ENCODE measurements around the gene RAB7A.

Gene RAB7A

DNA sequence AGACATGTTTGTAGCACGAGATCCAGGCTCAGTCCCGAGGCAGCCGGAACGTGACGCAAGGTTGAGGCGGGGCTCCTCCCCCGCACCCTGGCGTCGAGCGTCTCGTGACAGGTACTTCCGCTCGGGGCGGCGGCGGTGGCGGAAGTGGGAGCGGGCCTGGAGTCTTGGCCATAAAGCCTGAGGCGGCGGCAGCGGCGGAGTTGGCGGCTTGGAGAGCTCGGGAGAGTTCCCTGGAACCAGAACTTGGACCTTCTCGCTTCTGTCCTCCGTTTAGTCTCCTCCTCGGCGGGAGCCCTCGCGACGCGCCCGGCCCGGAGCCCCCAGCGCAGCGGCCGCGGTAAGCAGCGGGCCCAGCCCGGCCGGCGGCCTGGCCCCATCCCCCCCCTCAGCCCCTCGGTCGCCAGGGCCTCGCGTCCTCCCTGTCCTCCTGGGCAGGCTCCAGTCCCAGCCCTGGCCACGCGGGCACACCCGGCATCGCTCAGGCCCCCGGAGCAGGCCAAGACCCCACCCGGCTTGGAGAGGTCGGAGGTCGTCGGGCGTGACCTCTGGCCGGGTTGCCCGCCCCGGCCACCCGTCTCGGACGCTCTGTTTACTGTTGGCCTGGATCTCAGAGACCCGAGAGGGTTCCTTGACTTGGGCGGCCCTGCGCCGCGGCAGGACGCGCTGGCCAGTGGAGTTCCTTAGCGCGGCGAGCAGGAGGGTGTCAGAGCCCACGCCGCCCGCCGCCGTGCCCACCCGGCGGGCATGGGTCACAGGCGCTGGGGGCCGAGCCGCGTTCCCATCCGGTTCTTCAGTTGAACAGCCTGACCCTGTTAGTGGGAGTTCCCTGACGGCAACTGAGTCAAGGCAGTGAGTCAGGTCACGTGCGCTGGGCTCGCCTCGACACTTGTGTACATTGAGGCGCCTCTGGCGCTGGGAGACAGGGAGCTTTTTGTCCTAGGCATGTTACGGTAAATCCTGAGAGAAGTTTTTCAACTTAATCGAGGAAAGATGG lies at the start of gene RAB7A:
RAB7A (plus strand) TSS at position 161 of the 994 bp plus-strand sequence. CDS start 69,185 bp downstream, outside the sequence.
- DNase-seq (ENCODE audit: low read depth in 2 of 3, low spot score in 1 of 3): peak; percentile 93 to 97 (median 96)

DNA sequence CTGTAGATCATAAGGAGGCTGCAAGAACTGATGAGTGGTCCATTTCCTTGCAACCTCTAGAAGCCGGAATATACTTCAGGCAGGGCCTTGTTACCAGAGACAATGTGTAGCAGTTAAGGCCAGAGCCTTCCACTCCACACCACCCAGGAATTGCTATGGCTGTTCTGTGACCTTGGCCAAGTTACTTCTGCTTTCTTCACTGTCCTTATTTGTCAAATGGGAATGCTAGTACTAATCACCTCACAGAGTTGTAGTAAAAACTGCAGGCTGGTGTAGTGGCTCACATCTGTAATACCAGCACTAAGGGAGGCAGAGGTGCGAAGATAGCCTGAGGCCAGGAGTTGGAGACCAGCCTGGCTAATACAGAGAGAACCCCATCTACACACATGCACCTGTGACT lies 46.6 kb upstream of the RAB7A start:
- DNase-seq (ENCODE audit: low read depth in 2 of 3, low spot score in 1 of 3): no peak

DNA sequence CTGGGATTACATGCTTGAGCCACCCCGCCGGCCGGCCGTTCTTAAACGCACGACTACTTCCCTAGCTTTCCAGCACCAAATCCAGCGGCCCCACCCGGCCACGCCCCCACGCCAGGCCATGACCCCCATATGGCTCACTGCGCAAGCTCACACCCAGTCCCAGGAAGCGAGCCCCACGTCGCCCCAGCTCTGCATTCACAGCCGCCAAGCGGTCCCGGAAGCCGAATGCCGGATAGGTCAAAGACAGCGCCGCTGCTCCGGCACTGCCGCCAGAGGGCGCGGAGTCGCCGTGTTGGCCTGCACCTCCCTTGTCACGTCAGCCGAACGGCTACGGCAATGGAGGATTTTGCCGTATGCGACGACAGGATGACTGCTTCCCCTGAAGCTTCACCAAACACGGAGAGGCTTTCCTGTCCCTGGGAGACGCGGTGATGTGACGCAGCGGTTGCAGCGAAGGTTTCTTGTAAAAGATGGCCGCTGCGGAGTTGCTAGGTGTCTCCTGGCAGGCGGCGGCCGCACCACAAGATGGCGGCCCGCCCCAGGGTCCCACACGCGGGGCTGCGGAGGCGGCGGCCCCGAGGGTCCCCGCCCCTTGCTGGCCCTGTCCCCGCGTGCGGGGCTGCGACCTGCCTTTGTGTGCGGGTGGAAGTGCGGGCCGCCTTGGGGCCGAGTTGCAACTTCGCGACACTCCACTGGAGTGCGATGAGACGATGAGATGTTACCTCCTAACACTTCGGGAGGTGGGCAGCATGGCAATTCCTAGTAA lies 45.2 kb upstream of the RAB7A start:
- DNase-seq (ENCODE audit: low read depth in 2 of 3, low spot score in 1 of 3): peak; percentile 94 to 100 (median 96)

DNA sequence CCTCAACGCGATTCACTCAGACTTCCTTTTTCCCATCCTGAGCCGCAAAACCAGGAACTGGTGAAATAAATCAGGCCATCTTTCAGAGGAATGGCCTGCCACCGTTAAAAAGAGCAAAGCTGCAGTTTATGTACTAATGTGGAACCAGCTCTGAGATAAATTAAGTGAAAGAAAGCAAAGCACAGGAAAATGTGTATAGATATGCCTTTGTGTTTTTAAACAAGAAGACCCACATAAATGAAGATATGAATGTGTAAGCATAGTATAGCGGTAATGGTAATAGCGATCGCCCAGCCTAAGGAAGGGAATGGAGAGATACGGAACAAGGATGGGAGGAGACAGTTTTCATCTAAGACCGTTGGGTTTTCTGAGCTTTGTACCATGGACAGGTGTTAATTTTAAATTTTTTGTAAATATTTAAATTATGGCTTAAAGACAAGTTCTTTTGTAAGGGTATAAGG lies 44.6 kb upstream of the RAB7A start:
- DNase-seq (ENCODE audit: low read depth in 2 of 3, low spot score in 1 of 3): peak in 1 of 3 donors; percentile 13

DNA sequence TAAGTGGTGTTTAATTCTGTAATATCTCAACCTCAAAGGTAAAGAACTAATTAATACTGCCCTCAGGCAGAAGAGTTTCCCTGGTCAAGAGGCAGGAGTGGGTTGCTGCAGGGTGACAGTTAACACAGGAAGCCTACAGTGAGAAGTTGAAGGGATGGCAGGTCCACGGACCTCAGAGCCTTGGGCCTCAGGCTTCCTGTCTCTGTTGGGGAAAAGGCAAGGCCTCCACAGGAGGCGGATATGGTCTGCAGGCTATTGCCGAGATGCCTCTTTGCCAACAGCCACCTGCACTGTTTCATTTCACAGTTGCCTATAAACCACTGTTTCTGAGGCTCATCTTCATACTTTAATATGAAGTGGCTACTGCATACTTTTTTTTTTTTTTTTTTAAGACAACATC lies 42.0 kb upstream of the RAB7A start:
- no peak for DNase-seq (ENCODE audit: low read depth in 2 of 3, low spot score in 1 of 3)

DNA sequence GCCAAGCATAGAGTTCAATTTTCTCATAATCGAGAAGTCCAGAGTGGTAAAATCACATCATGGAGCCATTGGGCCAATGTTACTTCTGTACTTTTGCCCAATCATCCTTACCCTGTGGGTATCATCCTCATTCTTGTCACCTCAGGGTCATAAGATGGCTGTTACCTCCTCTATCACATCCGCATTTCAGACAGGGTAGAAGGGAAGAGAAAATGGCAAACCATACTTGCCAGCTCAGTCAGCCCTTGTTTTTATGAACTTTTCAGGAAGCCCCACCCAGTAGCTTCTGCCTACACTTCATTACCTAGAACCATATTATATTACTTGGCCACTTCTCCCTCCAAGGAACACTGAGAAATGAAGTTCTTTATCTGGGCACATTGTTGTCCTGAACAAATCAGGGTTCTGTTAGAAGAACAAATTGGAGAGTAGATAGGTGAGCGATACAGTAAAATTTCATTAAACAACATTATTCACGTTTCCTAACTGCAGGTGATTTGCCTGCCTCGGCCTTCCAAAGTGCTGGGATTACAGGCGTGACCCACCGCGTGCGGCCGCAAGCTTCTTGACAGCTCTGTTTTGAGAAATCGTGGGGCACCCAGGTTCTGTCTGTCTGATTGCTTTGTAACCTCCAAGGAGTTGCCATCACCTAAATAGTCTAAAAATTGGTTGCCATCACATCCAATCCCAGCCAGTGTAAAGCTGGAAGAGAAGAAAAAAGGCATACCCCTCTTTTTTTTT lies 40.8 kb upstream of the RAB7A start:
- no peak for DNase-seq (ENCODE audit: low read depth in 2 of 3, low spot score in 1 of 3)

DNA sequence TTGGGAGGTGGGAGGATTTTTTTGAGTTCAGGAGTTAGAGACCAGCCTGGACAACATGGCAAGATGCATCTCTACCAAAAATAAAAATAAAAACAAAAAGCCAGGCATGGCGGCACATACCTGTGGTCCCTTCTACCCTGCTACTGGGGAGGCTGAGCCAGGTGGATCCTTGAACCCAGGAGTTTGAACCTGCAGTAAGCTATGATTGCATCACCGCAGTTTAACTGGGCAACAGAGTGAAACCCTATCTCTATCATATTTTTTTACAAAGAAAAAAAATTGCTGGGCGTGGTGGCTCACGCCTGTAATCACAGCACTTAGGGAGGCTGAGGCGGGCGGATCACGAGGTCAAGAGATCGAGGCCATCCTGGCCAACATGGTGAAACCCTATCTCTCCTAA lies 39.5 kb upstream of the RAB7A start:
- DNase-seq (ENCODE audit: low read depth in 2 of 3, low spot score in 1 of 3): no peak

DNA sequence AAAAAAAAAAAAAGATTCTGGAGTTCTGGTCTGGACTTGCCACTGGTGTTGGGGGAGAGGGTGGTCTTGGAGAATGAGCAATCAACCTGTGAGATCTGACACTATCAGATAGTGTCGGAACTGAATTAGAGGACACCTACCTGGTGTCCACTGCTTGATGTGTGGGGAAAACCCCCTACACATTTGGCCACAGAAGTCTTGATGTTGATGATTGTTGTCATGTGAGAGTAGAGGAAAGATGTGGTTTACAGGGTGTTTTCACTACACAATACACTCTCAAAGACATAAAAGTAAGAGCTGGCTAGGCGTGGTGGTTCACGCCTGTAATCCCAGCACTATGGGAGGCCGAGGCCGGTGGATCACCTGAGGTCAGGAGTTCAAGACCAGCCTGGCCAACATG lies 36.9 kb upstream of the RAB7A start:
- no peak for DNase-seq (ENCODE audit: low read depth in 2 of 3, low spot score in 1 of 3)

DNA sequence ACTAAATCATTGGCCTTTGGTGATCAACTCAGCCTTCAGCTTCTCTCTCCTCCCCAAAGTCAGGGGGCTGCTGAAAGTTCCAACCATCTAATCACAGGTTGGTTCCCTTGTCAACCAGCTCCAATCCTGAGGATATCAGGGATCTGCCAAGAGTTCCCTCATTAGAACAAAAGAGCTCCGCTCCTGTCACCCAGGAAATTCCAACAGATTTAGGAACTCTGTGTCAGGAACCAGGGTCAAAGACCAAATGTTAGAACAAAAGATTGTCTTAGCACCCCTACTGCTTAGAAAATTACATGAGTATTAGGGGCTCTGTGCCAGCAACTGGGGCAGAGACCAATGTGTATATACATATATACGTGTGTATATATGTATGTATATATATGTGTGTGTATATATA lies 32.3 kb upstream of the RAB7A start:
- DNase-seq (ENCODE audit: low read depth in 2 of 3, low spot score in 1 of 3): no peak

DNA sequence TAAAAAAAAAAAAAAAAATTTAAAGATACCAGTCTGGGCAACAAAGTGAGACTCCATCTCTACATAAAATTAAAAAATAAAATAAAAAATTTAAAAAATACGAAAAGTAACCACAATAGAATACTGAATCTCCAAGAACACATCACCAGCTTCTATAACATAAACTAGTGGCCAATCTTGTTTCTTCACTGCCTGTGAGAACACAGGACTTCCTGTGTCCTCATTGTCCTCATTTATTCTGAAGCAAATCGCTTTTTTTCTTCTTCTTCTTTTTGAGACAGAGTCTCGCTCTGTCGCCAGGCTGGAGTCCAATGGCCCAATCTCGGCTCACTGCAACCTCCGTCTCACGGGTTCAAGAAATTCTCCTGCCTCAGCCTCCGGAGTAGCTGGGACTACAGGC lies 28.6 kb upstream of the RAB7A start:
- no peak for DNase-seq (ENCODE audit: low read depth in 2 of 3, low spot score in 1 of 3)

DNA sequence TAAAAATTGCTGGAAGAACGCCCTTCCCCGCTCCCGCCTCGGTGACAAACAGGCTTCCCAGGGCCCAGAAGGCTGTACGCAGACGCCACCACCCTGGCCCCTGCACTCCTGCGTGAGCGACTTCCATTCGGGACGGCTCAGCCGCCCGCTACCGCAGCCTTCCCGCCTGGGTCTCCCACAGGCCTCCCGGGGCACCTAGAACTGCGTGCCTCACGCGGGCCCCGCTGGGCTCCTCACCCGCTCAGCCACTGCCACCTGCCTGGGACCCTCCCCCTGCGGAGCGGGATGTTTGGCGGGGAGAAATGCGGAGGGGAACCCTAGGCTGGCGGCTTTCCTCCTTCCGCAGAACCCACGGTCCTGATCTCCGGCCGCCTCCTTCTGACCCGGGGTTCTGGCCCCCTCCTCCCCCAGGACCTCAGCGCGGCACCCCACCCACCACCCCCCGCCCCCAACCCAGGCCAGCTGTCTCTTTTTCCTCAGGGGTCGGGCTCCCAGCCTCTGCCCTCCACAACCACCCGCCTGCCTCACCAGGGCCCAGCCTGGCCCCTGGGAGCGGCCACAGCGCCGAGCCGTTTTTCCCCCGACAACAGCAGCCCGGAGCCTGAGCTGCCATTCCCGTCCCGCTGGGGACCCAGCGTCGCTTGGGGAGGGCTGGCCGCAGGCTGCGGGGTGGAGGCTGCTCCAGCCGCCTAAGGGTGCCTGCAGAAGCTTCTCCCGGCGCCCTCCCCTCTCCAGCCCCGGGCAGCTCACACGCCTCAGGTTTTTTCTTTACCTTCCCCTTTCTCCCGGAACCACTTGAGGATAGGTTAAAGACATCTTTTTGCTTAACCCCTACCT lies 27.6 kb upstream of the RAB7A start:
- no peak for DNase-seq (ENCODE audit: low read depth in 2 of 3, low spot score in 1 of 3)

DNA sequence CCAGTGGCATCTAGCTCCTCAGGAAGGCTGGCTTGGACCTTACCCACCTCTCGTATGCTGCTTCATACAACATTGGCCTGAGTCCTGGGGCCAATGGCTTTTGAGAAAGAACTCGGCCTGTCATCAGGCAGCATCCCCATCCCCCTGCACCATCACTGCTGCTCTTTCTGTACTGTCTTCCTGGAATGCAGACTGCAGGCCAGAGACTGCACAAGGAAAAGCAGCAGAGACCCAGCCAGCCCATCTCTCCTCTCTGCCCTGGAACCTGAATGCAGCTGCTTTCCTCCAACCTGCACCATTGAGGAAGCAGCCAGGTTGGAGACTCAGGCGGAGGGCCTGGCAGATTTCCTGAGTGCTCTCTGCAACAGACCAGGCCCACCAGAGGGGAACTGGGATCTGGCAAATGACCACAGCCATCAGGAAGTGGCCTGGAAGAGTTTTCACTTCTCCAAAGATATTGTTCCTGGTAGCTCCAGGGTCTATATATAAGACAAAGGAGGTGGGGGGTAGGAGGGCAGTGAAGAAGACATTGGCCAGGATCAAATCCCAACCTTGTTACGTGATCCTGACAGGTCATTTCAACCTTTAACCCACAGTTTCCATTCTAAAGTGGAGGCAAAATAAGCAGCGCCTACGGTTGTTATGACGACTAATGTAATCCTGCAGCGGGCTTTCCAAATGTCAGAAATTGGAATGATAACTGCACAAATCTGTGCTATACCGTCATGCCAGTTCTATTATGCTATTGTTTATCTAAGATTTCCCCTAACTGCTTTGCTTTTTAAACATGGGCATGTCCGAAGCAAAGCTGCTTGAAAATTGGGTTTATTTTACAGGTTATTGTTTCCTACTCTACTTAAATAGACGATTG lies 24.4 kb upstream of the RAB7A start:
- DNase-seq (ENCODE audit: low read depth in 2 of 3, low spot score in 1 of 3): no peak

DNA sequence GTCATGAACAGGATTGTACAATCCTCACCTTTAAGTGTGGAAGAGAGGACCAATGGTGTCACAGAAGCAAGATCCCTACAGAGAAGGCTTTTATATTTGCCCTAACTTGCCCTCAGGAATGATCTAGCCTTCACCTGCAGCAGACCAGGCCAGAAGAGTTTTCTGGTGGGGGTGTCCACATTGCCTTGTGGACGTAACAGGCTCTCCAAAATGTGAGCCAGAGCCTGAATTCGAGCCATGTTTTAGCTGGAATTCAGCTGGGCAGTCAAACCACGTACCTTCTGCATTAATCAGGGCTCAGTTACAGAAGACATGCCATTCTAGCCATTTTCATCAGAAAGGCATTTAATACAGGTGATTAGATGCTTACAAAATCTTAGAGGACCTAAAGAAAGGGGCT lies 23.6 kb upstream of the RAB7A start:
- DNase-seq (ENCODE audit: low read depth in 2 of 3, low spot score in 1 of 3): no peak

DNA sequence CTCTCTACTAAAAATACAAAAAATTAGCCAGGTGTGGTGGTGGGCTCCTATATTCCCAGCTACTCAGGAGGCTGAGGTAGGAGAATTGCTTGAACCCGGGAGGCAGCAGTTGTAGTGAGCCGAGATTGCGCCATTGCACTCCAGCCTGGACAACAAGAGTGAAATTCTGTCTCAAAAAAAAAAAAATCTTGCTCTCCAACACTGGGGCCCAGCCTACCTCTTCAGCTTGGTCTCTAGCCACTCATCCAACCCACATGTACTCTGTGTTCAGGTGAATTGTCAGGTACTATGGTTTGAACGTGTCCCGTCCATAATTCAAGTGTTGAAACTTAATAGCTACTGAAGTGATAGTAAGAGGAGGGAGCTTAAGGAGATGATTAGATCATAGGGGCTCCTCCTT lies 22.4 kb upstream of the RAB7A start:
- DNase-seq (ENCODE audit: low read depth in 2 of 3, low spot score in 1 of 3): no peak

DNA sequence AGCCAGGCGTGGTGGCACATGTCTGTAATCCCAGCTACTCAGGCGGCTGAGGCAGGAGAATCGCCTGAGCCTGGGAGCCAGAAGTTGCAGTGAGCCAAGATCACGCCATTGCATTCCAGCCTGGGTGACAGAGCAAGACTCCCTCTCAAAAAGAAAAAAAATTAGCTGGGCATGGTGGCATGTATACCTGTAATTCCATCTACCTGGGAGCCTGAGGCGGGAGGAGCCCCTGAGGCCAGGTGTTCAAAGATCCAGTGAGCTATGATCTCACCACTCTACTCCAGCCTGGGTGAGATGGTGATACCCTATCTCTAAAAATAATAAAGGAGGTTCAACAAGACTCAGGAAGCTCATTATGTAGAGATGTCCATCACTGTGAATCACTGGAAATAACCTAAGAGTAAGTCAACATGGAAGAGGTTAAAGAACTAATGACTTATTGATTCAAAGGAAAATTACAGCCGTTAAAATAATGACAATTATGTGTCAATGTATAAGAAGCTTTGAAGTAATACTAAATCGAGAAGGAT lies 19.8 kb upstream of the RAB7A start:
- no peak for DNase-seq (ENCODE audit: low read depth in 2 of 3, low spot score in 1 of 3)

DNA sequence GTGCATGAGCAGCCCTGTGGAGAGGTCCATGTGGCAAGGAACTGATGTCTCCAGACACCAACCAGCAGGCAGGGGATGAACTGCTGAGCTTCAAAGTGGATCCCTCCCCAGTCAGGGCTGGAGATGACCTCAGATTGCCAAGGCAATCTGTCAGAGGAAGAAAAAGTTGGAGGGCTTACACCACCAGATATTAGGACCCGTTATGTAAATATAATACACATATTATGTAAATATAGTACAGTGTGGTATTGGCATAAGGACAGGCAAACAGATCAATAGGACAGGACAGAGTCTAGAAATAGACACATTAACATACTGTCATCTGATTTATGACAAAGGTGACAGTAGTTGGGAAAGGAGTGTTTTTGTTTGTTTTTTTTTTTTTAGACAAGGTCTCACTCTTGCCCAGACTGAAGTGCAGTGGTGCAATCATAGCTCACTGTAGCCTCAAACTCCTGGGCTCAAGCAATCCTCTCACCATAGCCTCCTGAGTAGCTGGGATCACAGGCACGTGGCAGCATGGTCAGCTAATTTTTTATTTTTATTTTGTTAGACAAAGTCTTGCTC lies 18.0 kb upstream of the RAB7A start:
- DNase-seq (ENCODE audit: low read depth in 2 of 3, low spot score in 1 of 3): no peak

DNA sequence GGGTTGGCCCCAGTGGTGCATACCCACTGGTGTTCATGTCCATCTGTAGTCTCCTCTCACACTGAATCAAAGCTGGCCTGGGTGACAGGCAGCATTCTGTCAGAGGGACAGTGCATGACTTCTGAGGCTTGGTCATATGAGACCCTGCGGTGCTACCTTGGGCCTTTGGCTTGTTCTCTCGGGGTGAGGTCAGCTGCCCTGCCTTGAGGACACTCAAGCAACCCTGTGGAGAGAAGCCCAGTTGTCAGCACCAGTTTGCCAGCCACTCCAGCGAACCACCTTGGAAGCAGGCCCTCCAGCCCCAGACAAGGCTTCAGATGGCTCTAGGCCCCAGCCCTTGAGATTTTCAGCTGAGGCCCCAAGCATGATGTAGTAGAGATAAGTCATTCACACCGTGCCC lies 16.9 kb upstream of the RAB7A start:
- DNase-seq (ENCODE audit: low read depth in 2 of 3, low spot score in 1 of 3): no peak

DNA sequence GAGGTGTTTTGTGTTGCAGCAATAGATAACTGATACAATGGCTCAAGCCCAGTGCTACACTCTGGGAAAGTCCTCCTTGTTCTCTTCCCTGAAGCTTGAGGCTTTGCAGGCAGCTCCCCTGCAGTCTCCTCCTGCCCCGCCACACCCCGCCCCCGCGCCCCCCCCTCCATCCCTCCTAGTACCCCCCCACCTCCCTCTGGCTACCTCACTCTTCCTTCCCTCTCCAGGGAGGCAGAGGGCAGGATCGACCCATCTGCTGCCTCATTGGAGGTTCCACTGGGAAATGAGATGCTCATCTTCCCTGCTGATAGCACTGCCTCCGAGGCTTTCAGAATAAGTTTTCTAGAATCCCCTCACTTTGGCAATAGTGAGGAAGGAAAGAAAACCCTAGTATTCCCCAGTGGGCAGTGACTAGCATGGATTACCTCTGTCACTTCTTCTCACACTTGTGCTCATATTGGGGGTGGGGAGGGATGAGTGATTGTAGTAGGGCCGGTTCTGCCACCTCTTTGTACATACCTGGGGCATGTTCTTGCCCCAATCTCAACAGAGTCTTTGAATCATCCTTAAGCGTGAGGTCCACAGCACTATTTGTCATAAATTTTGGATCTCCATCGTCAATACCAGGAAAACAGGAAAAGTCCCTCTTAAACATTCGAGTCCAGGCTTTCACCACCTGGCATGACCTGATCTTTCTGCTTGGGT lies 16.3 kb upstream of the RAB7A start:
- DNase-seq (ENCODE audit: low read depth in 2 of 3, low spot score in 1 of 3): no peak

Measured in stimulated activated CD4-positive, alpha-beta T cell treated with anti-CD3 and anti-CD28 coated beads, Interleukin-12 subunit alpha, Interleukin-12 subunit beta, amount 100 ng/mL, for 48 hours (primary cell).